ENCODE results near the gene NPC2.

- TF ChIP-seq CTCF (IDR thresholded peaks at IDR 0.05) (no peak), EP300 (IDR thresholded peaks at IDR 0.05) (no peak), POLR2AphosphoS5 (IDR thresholded peaks at IDR 0.05) (no peak)
These were observed 9.8 kb downstream of the NPC2 start for GRCh38 chr14:74483321-74483720.

Measured in esophagus muscularis mucosa (tissue), 4 donors.